ENCODE results near the gene STIMATE. TPM values are rescaled to one million over a fixed set of nuclear protein-coding genes. Genes with fewer than 3 reads are reported as not detected.

Gene STIMATE
- total RNA-seq, 2 experiments from 2014 or later, result 12.0 to 17.1 TPM

GRCh38 chr3:52848617-52849016, 48.7 kb downstream of the STIMATE start:
- ChIA-PET POLR2A (no interaction called here), CTCF (interaction anchor here (0.5 to 3.5 kb wide), 8 partner anchors 9 to 439 kb away, joined by 3 to 10 read pairs (median 4); no protein-coding TSS in a partner anchor)
- Mint-ChIP-seq H3K36me3 (ENCODE audit: low read depth) (peaks cover 7% of the 10 kb centered on the region), H3K4me3 (no peak overlapping the region), H3K9me3 (ENCODE audit: low read depth) (no peaks in the 10 kb centered on the region), H3K27ac (no peak overlapping the region), H3K4me1 (peaks cover 7% of the 10 kb centered on the region), H3K27me3 (no peaks in the 10 kb centered on the region)
- intact Hi-C loops (cut with DNase I, micrococcal nuclease), result no loop called here
- ATAC-seq (no peak), DNase-seq (no peak)

GRCh38 chr3:52847726-52848125, 49.6 kb downstream of the STIMATE start:
- Mint-ChIP-seq H3K27me3 (no peaks in the 10 kb centered on the region), H3K27ac (no peak overlapping the region), H3K4me1 (peaks cover 7% of the 10 kb centered on the region), H3K36me3 (ENCODE audit: low read depth) (peaks cover 7% of the 10 kb centered on the region), H3K4me3 (no peak overlapping the region), H3K9me3 (ENCODE audit: low read depth) (no peaks in the 10 kb centered on the region)
- CTCF ChIA-PET, result interaction anchor here (0.6 to 3.5 kb wide), 5 partner anchors 8 to 263 kb away, joined by 3 to 10 read pairs (median 4); no protein-coding TSS in a partner anchor
- DNase-seq (no peak), ATAC-seq (no peak)
- POLR2A ChIA-PET, result no interaction called here
- intact Hi-C loops (cut with DNase I, micrococcal nuclease), result no loop called here

- DNase-seq (no peak), ATAC-seq (no peak)
- Mint-ChIP-seq H3K27me3 (no peaks in the 10 kb centered on the region), H3K36me3 (ENCODE audit: low read depth) (peaks cover 7% of the 10 kb centered on the region), H3K4me1 (peaks cover 7% of the 10 kb centered on the region), H3K9me3 (ENCODE audit: low read depth) (no peaks in the 10 kb centered on the region), H3K4me3 (no peak overlapping the region), H3K27ac (no peak overlapping the region)
- intact Hi-C loops (cut with DNase I, micrococcal nuclease), result no loop called here
- POLR2A ChIA-PET, result no interaction called here
- CTCF ChIA-PET, result interaction anchor here (0.6 to 3.5 kb wide), 3 partner anchors 10 to 117 kb away, joined by 3 to 10 read pairs (median 3); no protein-coding TSS in a partner anchor
Observed at GRCh38 chr3:52847241-52847640, 50.1 kb downstream of the STIMATE start.

- CTCF ChIA-PET, result interaction anchor here (1.4 to 3.5 kb wide), 4 partner anchors 9 to 225 kb away, joined by 3 to 10 read pairs (median 6); no protein-coding TSS in a partner anchor
- Mint-ChIP-seq H3K9me3 (ENCODE audit: low read depth) (no peaks in the 10 kb centered on the region), H3K4me1 (peaks cover 7% of the 10 kb centered on the region), H3K4me3 (no peak overlapping the region), H3K27me3 (no peaks in the 10 kb centered on the region), H3K27ac (no peak overlapping the region), H3K36me3 (ENCODE audit: low read depth) (peaks cover 2% of the 10 kb centered on the region)
- ATAC-seq, result no peak
- POLR2A ChIA-PET, result no interaction called here
- intact Hi-C loops (cut with DNase I, micrococcal nuclease), result no loop called here
- no peak for DNase-seq
Observed at GRCh38 chr3:52846432-52846965, 50.8 kb downstream of the STIMATE start.

- Mint-ChIP-seq H3K9me3 (ENCODE audit: low read depth) (no peaks in the 10 kb centered on the region), H3K4me1 (peaks cover 7% of the 10 kb centered on the region), H3K27ac (no peak overlapping the region), H3K4me3 (no peak overlapping the region), H3K36me3 (ENCODE audit: low read depth) (peaks cover 2% of the 10 kb centered on the region), H3K27me3 (no peaks in the 10 kb centered on the region)
- DNase-seq (peak; percentile 50), ATAC-seq (no peak)
- CTCF ChIA-PET, result interaction anchor here (1.4 to 3.5 kb wide), 7 partner anchors 9 to 226 kb away, joined by 3 to 10 read pairs (median 6); no protein-coding TSS in a partner anchor
- intact Hi-C loops (cut with DNase I, micrococcal nuclease), result loop anchor here in 1 of 2 experiments (2.0 kb wide), 1 partner anchor 51 kb away; the partner anchor contains the start of gene STIMATE
- POLR2A ChIA-PET, result no interaction called here
Observed at GRCh38 chr3:52845691-52846431, 51.5 kb downstream of the STIMATE start.

GRCh38 chr3:52845157-52845556, 52.2 kb downstream of the STIMATE start:
- POLR2A ChIA-PET, result no interaction called here
- H3K4me1 Mint-ChIP-seq, result peaks cover 7% of the 10 kb centered on the region
- peaks cover 3% of the 10 kb centered on the region for H3K36me3 Mint-ChIP-seq (ENCODE audit: low read depth)

GRCh38 chr3:52844290-52844975, 52.9 kb downstream of the STIMATE start:
- intact Hi-C loops (cut with DNase I, micrococcal nuclease), result loop anchor here in 1 of 2 experiments (2.0 kb wide), 1 partner anchor 52 kb away; the partner anchor contains the start of gene STIMATE
- ATAC-seq (no peak), DNase-seq (no peak)
- Mint-ChIP-seq H3K4me1 (peaks cover 13% of the 10 kb centered on the region), H3K4me3 (no peak overlapping the region), H3K36me3 (ENCODE audit: low read depth) (peaks cover 5% of the 10 kb centered on the region), H3K27me3 (no peaks in the 10 kb centered on the region), H3K9me3 (ENCODE audit: low read depth) (no peaks in the 10 kb centered on the region), H3K27ac (no peak overlapping the region)
- CTCF ChIA-PET, result interaction anchor here (0.6 to 2.2 kb wide), 10 partner anchors 8 to 227 kb away, joined by 3 to 9 read pairs (median 4); no protein-coding TSS in a partner anchor
- POLR2A ChIA-PET, result no interaction called here

More at GRCh38 chr3:52845157-52845556, 52.2 kb downstream of the STIMATE start:
- no peak overlapping the region for H3K27ac Mint-ChIP-seq
- CTCF ChIA-PET, result interaction anchor here (0.7 to 2.2 kb wide), 8 partner anchors 8 to 226 kb away, joined by 3 to 9 read pairs (median 5); no protein-coding TSS in a partner anchor
- no peak for ATAC-seq
- intact Hi-C loops (cut with DNase I, micrococcal nuclease), result loop anchor here in 1 of 2 experiments (2.0 kb wide), 1 partner anchor 52 kb away; the partner anchor contains the start of gene STIMATE
- H3K4me3 Mint-ChIP-seq, result no peak overlapping the region
- no peaks in the 10 kb centered on the region for H3K9me3 Mint-ChIP-seq (ENCODE audit: low read depth)
- H3K27me3 Mint-ChIP-seq, result no peaks in the 10 kb centered on the region
- DNase-seq, result no peak

- POLR2A ChIA-PET, result interaction anchor here (0.6 kb wide), 1 partner anchor 71 kb away, joined by 3 read pairs; no protein-coding TSS in a partner anchor
- no peaks in the 10 kb centered on the region for H3K27me3 Mint-ChIP-seq
- H3K9me3 Mint-ChIP-seq (ENCODE audit: low read depth), result no peaks in the 10 kb centered on the region
- H3K4me3 Mint-ChIP-seq, result no peak overlapping the region
- intact Hi-C loops (cut with DNase I, micrococcal nuclease), result loop anchor here in 1 of 2 experiments (2.0 kb wide), 1 partner anchor 53 kb away; the partner anchor contains the start of gene STIMATE
- H3K27ac Mint-ChIP-seq, result no peak overlapping the region
- no peak for DNase-seq
- peaks cover 4% of the 10 kb centered on the region for H3K36me3 Mint-ChIP-seq (ENCODE audit: low read depth)
- no peak for ATAC-seq
- H3K4me1 Mint-ChIP-seq, result peaks cover 16% of the 10 kb centered on the region
- CTCF ChIA-PET, result interaction anchor here (0.6 to 2.2 kb wide), 6 partner anchors 9 to 94 kb away, joined by 3 to 7 read pairs (median 5); no protein-coding TSS in a partner anchor
Observed at GRCh38 chr3:52843881-52844280, 53.5 kb downstream of the STIMATE start.

- peaks cover 2% of the 10 kb centered on the region for H3K36me3 Mint-ChIP-seq (ENCODE audit: low read depth)
- ChIA-PET CTCF (interaction anchor here (0.6 to 2.2 kb wide), 6 partner anchors 9 to 376 kb away, joined by 3 to 7 read pairs (median 5); no protein-coding TSS in a partner anchor), POLR2A (interaction anchor here (0.6 kb wide), 1 partner anchor 71 kb away, joined by 3 read pairs; no protein-coding TSS in a partner anchor)
- H3K27ac Mint-ChIP-seq, result no peak overlapping the region
- no peaks in the 10 kb centered on the region for H3K9me3 Mint-ChIP-seq (ENCODE audit: low read depth)
- DNase-seq (no peak), ATAC-seq (no peak)
- no peak overlapping the region for H3K4me3 Mint-ChIP-seq
- no peaks in the 10 kb centered on the region for H3K27me3 Mint-ChIP-seq
- intact Hi-C loops (cut with DNase I, micrococcal nuclease), result no loop called here
- peaks cover 22% of the 10 kb centered on the region for H3K4me1 Mint-ChIP-seq
Observed at GRCh38 chr3:52843108-52843865, 54.1 kb downstream of the STIMATE start.

- no peak overlapping the region for H3K4me3 Mint-ChIP-seq
- peaks cover 2% of the 10 kb centered on the region for H3K36me3 Mint-ChIP-seq (ENCODE audit: low read depth)
- POLR2A ChIA-PET, result interaction anchor here (0.6 kb wide), 1 partner anchor 53 kb away, joined by 3 read pairs; no protein-coding TSS in a partner anchor
- H3K9me3 Mint-ChIP-seq (ENCODE audit: low read depth), result no peaks in the 10 kb centered on the region
- intact Hi-C loops (cut with DNase I, micrococcal nuclease), result no loop called here
- CTCF ChIA-PET, result interaction anchor here (0.6 to 1.5 kb wide), 3 partner anchors 21 to 377 kb away, joined by 3 to 7 read pairs (median 3); no protein-coding TSS in a partner anchor
- peaks cover 30% of the 10 kb centered on the region for H3K4me1 Mint-ChIP-seq
- ATAC-seq (no peak), DNase-seq (no peak)
- no peak overlapping the region for H3K27ac Mint-ChIP-seq
- H3K27me3 Mint-ChIP-seq, result no peaks in the 10 kb centered on the region
Observed at GRCh38 chr3:52842424-52842823, 54.9 kb downstream of the STIMATE start.
